ENCODE measurements around the gene ST6GALNAC1. TPM values are rescaled to one million over a fixed set of nuclear protein-coding genes. Genes with fewer than 3 reads are reported as not detected.

ST6GALNAC1 gene

DNA sequence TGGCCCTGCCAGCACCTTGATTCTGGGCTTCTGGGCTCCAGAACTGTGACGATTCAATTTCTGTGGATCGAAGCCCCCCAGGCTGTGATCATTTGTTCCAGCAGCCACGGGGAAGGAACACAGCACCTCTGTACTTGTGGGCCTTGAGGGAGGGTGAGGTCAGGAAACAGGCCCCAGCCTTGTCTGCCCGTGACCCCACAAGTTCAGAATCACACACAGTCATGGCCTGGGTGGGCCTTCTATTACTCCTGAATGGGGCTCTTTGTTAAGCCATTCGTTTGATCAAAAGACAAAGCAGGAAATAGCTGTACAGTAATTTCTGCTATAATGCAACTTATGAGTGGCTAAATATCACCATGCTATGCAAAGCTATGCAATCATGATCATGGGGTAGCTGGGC, 68.0 kb downstream of the ST6GALNAC1 start:
- no peak overlapping the region for H3K23ac ChIP-seq (ENCODE audit: low read depth, low read length, poor library complexity)
- no peaks in the 10 kb centered on the region for H3K79me1 ChIP-seq (ENCODE audit: low read depth, low read length)
- H2AK5ac ChIP-seq (ENCODE audit: low read depth, low read length): no peak overlapping the region
- no peak overlapping the region for H3K18ac ChIP-seq (ENCODE audit: low read length)
- WGBS, 2 donors (ENCODE audit: extremely low coverage in 2 of 2, insufficient read length in 2 of 2, insufficient replicate concordance in 1 of 2): no CpG with 5 or more reads among the region's 5 CpGs
- H3K4me2 ChIP-seq (ENCODE audit: insufficient read depth, low read length, poor library complexity, severe bottlenecking): no peak overlapping the region
- H3K9me3 ChIP-seq (replicated peaks in 1 of 2; ENCODE audit: control insufficient read depth in 2 of 2, insufficient read depth in 1 of 2, low read depth in 1 of 2, low read length in 2 of 2): no peaks in the 10 kb centered on the region
- no peak overlapping the region for H2BK15ac ChIP-seq (ENCODE audit: low read length)
- H3K36me3 ChIP-seq (replicated peaks in 1 of 2; ENCODE audit: control insufficient read depth in 2 of 2, insufficient read depth in 2 of 2, low read length in 2 of 2): no peaks in the 10 kb centered on the region
- no peak overlapping the region for H4K8ac ChIP-seq (ENCODE audit: low read depth, low read length)
- no peak for DNase-seq (ENCODE audit: low spot score)
- no peak overlapping the region for H2BK12ac ChIP-seq (ENCODE audit: low read length)
- H3K27ac ChIP-seq (replicated peaks; ENCODE audit: low read length): no peak overlapping the region
- no peak overlapping the region for H2BK5ac ChIP-seq (ENCODE audit: low read length)
- no peak overlapping the region for H3K4me3 ChIP-seq (ENCODE audit: low read length in 2 of 2)
- no peak overlapping the region for H3K4ac ChIP-seq (ENCODE audit: low read length)
- H3K14ac ChIP-seq (ENCODE audit: low read length): no peak overlapping the region
- H3K9ac ChIP-seq (ENCODE audit: low read depth, low read length, poor library complexity): no peak overlapping the region
- H2BK120ac ChIP-seq (ENCODE audit: low read depth, low read length): no peak overlapping the region
- H4K91ac ChIP-seq (ENCODE audit: low read depth, low read length, poor library complexity): no peak overlapping the region
- H3K27me3 ChIP-seq (ENCODE audit: control insufficient read depth in 3 of 3, insufficient read depth in 3 of 3, low read depth in 1 of 3, low read length in 3 of 3): peaks cover 0 to 10% (median 2%) of the 10 kb centered on the region in 3 experiments
- peaks cover 0 to 2% of the 10 kb centered on the region in 2 donors for H3K4me1 ChIP-seq (ENCODE audit: control insufficient read depth in 2 of 2, insufficient read depth in 1 of 2, low read depth in 1 of 2, low read length in 2 of 2)
- no peak overlapping the region for H2AFZ ChIP-seq (ENCODE audit: low read length)

Small RNAs within 50 kb of the gene (small RNA-seq; reads per million reads assigned to genes)
- gene AC015802.2 (ENCODE audit: insufficient read depth) (not detected), gene RNU6-227P (ENCODE audit: insufficient read depth) (not detected)

Measured in neuronal stem cell (in vitro differentiated cells).